Hypothalamus (tissue), 51 donors: ENCODE results near the gene ANKRD42.
"Not testable (repeated sequence)": the region's sequence is repeated elsewhere in the genome, so short reads cannot be mapped to it uniquely, and the experiment has no call there.

Source experiments
- DNase-seq, 51 donors: peaks; one replicate each; lab custom pipeline; 2025; lab: John Stamatoyannopoulos, UW

Gene ANKRD42

GRCh38 chr11:83235825-83236224 lies 42.3 kb downstream of the ANKRD42 start:
- no peak for DNase-seq

GRCh38 chr11:83238111-83238510 lies 44.6 kb downstream of the ANKRD42 start:
- no peak for DNase-seq

- peak in 6 of 51 donors; percentile 1 to 9 (median 4) for DNase-seq
Observed at GRCh38 chr11:83241291-83241946, 47.9 kb downstream of the ANKRD42 start.

DNA sequence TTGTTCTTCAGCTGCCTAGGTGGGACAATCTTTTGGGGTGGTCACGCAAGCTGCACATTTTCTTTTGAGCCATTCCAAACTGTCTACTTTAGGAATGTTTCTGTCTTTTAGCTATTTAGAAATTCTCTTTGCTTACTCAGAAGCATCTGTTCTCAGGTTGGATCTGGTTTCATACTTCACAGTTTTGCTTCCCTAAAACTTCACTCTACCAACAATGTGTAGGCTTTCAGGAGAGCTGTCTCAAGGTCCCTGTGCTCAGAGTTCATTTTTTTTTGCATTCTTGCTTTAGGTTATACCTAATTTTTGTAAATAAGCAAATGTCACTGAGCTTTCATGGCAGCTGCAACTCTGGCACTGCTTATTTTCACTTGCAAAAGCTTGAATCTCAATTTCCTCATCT lies 55.9 kb downstream of the ANKRD42 start:
- no peak for DNase-seq

DNA sequence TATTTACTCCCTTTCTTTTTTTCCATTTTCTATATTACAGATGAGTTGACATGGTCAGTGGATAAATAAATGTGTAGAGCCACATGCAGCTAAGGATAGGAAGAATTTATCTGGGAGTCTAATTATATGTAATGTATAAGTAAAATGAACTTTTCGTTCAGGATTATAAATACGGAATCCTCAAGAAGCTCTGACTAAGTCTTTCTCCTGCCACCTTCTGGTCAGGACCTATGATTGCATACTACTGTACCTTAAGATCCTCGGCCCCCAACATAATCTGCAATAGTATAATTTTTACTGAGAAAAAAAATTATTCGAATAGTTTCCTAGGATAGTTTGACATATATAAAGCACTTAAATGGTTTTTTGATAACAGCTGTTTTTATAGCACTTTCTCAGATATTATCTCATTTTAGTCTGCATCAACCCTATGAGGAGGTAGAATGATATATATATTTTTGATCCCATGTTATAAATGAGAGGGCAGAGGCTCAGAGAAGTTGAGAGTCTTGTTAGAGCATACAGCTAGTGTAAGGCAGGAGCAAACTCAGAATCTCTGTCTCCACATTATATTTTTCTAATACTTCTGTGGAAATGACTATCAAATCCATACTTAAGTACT lies 56.6 kb downstream of the ANKRD42 start:
- DNase-seq: peak in 2 of 51 donors; percentile 1 to 16

DNA sequence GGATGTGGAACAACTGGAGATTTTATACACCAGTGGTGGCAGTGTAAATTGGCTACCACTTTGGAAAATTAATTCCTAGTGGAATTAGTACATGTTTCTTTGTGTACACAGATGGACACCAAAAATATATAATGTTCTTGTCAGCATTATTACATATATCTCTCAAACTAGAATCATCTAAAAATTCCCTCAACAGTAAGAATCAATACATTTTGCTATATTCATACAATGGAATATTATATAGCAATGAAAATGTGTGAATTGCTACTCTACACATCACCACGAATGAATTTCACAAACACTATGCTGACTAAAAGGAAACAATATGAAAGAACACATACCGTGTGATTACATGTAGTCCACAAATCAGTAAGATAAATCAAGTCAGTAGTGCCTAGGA lies 58.8 kb downstream of the ANKRD42 start:
- DNase-seq: no peak

- DNase-seq: no peak
Observed at GRCh38 chr11:83252941-83253340, 59.4 kb downstream of the ANKRD42 start.

- DNase-seq: no peak
Observed at GRCh38 chr11:83255366-83255765, 61.9 kb downstream of the ANKRD42 start.

DNA sequence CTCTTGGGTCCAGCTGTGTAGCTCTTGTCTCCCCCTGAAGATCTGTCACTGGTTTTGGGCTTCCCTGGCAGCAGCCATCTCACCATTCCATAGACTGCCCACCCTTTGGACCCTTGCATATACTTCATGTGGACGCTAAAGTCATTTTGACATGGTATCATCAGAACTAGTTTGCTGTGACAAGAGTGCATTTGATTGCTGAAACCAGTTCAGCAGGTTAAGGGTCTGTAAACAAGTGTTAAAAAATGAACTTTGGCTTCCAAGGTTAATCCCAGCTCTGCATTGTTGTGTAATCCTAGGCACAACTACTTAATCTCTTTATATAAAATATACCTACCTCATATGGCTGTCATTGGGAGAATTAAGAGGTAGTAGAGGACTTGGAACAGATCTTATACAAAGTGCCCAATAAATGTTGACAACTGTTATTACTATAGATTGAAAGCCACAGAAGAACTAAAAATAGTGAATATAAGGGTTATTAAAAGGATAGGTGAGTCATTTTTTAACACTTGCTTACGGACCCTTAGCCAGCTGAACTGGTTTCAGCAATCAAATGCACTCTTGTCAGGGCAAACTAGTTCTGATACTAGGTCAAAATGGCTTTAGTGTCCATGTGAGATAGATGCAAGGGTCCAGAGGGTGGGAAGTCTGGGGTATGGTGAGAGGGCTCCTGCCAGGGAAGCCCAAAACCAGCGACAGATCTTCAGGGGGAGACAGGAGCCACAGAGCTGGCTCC lies 63.3 kb downstream of the ANKRD42 start:
- no peak for DNase-seq

GRCh38 chr11:83257761-83258168 lies 64.3 kb downstream of the ANKRD42 start:
- no peak for DNase-seq

DNA sequence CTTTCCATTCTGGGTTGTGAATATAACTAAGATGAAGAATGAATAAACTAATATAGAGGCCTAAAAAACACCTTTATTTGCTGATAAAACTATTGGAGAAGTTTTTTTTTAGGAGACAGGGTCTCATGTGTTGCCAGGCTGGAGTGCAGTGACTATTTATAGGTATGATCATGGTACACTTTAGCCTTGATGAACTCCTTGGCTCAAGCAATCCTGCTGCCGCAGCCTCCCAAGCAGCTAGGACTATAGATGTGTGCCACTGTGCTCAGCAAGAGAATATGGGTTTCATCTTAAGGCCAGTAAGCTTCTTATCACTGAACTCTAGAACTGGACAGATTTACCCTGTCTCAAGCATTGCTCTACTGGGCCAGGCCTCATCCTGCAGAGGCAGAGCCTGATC lies 66.0 kb downstream of the ANKRD42 start:
- DNase-seq: no peak

DNA sequence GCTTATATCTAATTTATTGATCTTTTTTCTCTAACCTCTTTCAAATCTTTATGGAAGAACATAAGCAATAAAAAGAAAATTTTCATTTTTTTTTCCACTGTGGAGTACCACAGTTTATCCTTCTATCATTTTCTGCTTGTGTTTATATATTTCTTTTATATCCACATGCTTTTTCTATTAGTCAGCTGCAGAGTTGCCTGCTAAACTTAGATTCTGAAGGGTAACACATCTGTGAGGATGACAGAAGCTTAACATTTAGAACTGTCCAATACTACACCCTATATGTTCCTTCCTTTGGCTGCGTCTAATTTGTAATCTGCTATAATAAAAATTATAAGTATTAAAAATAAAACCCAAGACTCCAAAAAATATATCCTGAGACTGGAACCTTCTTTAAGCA lies 71.8 kb downstream of the ANKRD42 start:
- DNase-seq: no peak

DNA sequence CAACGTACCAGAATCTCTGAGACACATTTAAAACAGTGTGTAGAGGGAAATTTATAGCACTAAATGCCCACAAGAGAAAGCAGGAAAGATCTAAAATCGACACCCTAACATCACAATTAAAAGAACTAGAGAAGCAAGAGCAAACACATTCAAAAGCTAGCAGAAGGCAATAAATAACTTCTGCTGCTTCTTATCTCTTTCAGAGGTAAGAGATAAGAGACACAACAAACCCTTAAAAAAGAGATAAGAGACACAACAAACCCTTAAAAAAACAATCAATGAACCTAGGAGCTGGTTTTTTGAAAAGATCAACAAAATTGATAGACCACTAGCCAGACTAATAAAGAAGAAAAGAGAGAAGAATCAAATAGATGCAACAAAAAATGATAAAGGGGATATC lies 75.6 kb downstream of the ANKRD42 start:
- not testable (repeated sequence) for DNase-seq

DNA sequence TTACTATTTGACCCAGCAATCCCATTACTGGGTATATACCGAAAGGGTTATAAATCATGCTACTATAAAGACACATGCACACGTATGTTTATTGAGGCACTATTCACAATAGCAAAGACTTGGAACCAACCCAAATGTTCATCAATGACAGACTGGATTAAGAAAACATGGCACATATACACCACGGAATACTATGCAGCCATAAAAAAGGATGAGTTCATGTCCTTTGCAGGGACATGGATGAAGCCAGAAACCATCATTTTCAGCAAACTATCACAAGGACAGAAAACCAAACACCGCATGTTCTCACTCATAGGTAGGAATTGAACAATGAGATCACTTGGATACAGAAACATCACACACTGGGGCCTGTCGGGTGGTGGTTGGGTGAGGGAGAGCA lies 78.2 kb downstream of the ANKRD42 start:
- not testable (repeated sequence) for DNase-seq

- DNase-seq: no peak
Observed at GRCh38 chr11:83272627-83273026, 79.1 kb downstream of the ANKRD42 start.

DNA sequence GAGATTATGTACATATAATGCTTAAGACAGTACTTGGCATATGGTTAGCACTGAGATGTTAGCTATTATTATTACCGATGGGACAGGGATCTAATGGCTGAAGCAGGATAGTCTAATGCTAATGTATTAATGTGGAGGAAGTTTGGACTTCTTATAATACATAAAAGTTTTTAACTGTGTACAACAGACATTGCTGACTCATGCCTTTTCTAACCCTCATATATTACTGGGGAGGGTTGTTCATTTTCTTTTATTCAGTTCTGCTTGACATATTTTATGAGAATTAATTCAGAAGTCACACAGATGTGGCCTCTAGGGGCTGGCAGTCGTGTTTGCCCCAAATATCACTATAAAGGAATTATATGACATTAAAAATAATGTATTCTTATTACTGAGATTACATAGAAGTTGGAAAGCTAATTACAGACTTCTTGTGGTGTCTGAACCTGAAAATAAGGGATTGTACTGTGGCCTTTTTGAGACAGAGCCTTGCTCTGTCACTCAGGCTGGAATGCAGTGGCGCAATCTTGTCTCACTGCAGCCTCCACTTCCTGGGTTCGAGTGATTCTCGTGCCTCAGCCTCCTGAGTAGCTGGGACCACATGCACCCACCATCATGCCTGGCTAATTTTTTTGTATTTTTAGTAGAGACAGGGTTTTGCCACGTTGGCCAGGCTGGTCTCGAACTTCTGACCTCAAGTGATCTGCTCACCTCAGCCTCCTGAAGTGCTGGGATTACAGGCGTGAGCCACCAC lies 82.6 kb downstream of the ANKRD42 start:
- DNase-seq: no peak

DNA sequence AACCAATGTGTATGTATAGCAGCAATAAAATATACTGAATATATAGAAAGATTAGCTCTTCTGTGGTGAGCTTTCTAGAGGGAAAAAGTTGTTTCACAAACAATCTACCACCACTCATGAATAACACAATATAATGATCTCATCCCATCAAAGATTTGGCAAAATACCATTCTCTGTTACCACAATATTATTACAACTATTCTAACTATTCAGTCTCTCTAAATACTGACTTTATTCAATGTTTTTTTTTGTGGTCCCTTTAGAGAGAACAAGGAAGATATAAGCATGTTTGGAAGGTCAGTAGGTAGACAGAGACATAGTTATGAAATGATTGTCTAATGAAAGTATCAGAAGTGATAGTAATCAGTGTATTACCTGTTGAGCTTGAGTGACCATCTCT lies 84.8 kb downstream of the ANKRD42 start:
- no peak for DNase-seq

- DNase-seq: no peak
Observed at GRCh38 chr11:83280256-83280655, 86.7 kb downstream of the ANKRD42 start.

DNA sequence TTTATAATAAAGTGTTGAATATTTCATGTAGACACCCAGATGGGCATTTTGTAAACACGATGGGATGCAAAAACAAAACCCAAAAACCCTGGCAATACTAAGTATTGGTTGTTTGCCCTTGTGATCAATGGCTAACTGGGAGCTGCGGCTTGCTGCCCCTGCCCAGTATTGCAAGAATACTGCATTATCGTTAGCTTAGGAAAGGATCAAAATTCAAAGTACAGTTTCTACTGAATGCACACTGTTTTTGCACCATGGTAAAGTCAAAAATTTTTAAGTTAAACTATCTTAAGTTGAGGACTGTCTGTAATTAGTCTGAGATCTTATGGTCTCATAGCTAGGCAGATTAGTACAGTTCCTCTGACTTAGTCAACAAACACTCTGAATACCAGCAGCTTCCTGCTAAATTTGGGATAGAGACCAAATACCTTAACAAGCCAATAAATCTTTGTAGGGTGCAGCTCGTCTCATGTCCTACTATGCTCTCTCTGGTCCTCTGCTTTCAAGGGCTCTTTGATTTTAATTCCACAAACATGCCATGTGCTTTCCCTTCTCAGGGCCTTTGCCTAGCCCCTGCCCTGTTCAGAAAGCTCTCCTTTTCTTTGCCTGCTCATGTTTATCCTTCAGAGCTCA lies 88.7 kb downstream of the ANKRD42 start:
- no peak for DNase-seq

GRCh38 chr11:83284501-83285150 lies 91.1 kb downstream of the ANKRD42 start:
- DNase-seq: no peak
